ENCODE measurements around the gene PAFAH2. TPM values are rescaled to one million over a fixed set of nuclear protein-coding genes. Genes with fewer than 3 reads are reported as not detected.

The PAFAH2 gene
- total RNA-seq, 2 experiments from 2014 or later = 7.4 to 8.0 TPM

- H3K4me1 Mint-ChIP-seq (ENCODE audit: low read depth) = peaks cover 17% of the 10 kb centered on the region
Observed at GRCh38 chr1:26031611-26032220, 33.9 kb upstream of the PAFAH2 start.

GRCh38 chr1:26031196-26031595 is 33.3 kb upstream of the PAFAH2 start:
- Mint-ChIP-seq H3K4me3 (no peak overlapping the region), H3K27me3 (no peaks in the 10 kb centered on the region), H3K9me3 (no peaks in the 10 kb centered on the region), H3K27ac (no peak overlapping the region), H3K36me3 (ENCODE audit: low read depth) (no peaks in the 10 kb centered on the region), H3K4me1 (ENCODE audit: low read depth) (peaks cover 13% of the 10 kb centered on the region)
- CTCF ChIA-PET = no interaction called here
- DNase-seq (no peak), ATAC-seq (no peak)
- POLR2A ChIA-PET = no interaction called here
- no peak for TF ChIP-seq CTCF (IDR thresholded peaks at IDR 0.05)
- intact Hi-C loops (cut with micrococcal nuclease) = loop anchor here (10.0 kb wide), 1 partner anchor 114 kb away; no protein-coding TSS in a partner anchor

More at GRCh38 chr1:26031611-26032220, 33.9 kb upstream of the PAFAH2 start:
- H3K36me3 Mint-ChIP-seq (ENCODE audit: low read depth) = no peaks in the 10 kb centered on the region
- ATAC-seq (no peak), DNase-seq (no peak)
- H3K27me3 Mint-ChIP-seq = no peaks in the 10 kb centered on the region
- H3K27ac Mint-ChIP-seq = no peak overlapping the region
- intact Hi-C loops (cut with micrococcal nuclease) = loop anchor here (10.0 kb wide), 1 partner anchor 113 kb away; no protein-coding TSS in a partner anchor
- TF ChIP-seq CTCF (IDR thresholded peaks at IDR 0.05) = no peak
- ChIA-PET POLR2A (no interaction called here), CTCF (interaction anchor here (5.7 kb wide), 1 partner anchor 13 kb away, joined by 31 read pairs; the partner anchor contains the start of gene SLC30A2)
- no peak overlapping the region for H3K4me3 Mint-ChIP-seq
- H3K9me3 Mint-ChIP-seq = no peaks in the 10 kb centered on the region

- CTCF ChIA-PET = interaction anchor here (0.6 to 1.7 kb wide), 7 partner anchors 8 to 601 kb away, joined by 3 to 8 read pairs (median 3); no protein-coding TSS in a partner anchor
Observed at GRCh38 chr1:26029864-26030481, 32.1 kb upstream of the PAFAH2 start.

GRCh38 chr1:26029054-26029863 is 31.4 kb upstream of the PAFAH2 start:
- no peak for DNase-seq
- intact Hi-C loops (cut with micrococcal nuclease) = no loop called here
- H3K4me3 Mint-ChIP-seq = no peak overlapping the region
- no peaks in the 10 kb centered on the region for H3K36me3 Mint-ChIP-seq (ENCODE audit: low read depth)
- TF ChIP-seq CTCF (IDR thresholded peaks at IDR 0.05) = no peak
- CTCF ChIA-PET = interaction anchor here (1.2 to 1.7 kb wide), 5 partner anchors 9 to 134 kb away, joined by 3 to 8 read pairs (median 6); no protein-coding TSS in a partner anchor
- no peaks in the 10 kb centered on the region for H3K9me3 Mint-ChIP-seq
- no peaks in the 10 kb centered on the region for H3K27me3 Mint-ChIP-seq
- H3K27ac Mint-ChIP-seq = no peak overlapping the region
- H3K4me1 Mint-ChIP-seq (ENCODE audit: low read depth) = peaks cover 4% of the 10 kb centered on the region
- POLR2A ChIA-PET = no interaction called here
- no peak for ATAC-seq

More at GRCh38 chr1:26029864-26030481, 32.1 kb upstream of the PAFAH2 start:
- no peak overlapping the region for H3K4me3 Mint-ChIP-seq
- H3K27me3 Mint-ChIP-seq = no peaks in the 10 kb centered on the region
- POLR2A ChIA-PET = no interaction called here
- DNase-seq (no peak), ATAC-seq (no peak)
- H3K9me3 Mint-ChIP-seq = no peaks in the 10 kb centered on the region
- intact Hi-C loops (cut with micrococcal nuclease) = loop anchor here (10.0 kb wide), 1 partner anchor 115 kb away; no protein-coding TSS in a partner anchor
- TF ChIP-seq CTCF (IDR thresholded peaks at IDR 0.05) = no peak
- peaks cover 10% of the 10 kb centered on the region for H3K4me1 Mint-ChIP-seq (ENCODE audit: low read depth)
- H3K27ac Mint-ChIP-seq = no peak overlapping the region
- H3K36me3 Mint-ChIP-seq (ENCODE audit: low read depth) = no peaks in the 10 kb centered on the region
